ENCODE measurements around the gene CC2D1A. TPM values are rescaled to one million over a fixed set of nuclear protein-coding genes. Genes with fewer than 3 reads are reported as not detected.

The CC2D1A gene
- total and polyA plus RNA-seq, 2 experiments from 2014 or later = 23.1 to 39.7 TPM

- H4K20me1 ChIP-seq (replicated peaks; ENCODE audit: insufficient read depth) = no peaks in the 10 kb centered on the region
- H3K27ac Mint-ChIP-seq = no peak overlapping the region
- no peaks in the 10 kb centered on the region for H3K36me3 ChIP-seq (ENCODE audit: insufficient read depth)
- TF ChIP-seq, protein P1, sequence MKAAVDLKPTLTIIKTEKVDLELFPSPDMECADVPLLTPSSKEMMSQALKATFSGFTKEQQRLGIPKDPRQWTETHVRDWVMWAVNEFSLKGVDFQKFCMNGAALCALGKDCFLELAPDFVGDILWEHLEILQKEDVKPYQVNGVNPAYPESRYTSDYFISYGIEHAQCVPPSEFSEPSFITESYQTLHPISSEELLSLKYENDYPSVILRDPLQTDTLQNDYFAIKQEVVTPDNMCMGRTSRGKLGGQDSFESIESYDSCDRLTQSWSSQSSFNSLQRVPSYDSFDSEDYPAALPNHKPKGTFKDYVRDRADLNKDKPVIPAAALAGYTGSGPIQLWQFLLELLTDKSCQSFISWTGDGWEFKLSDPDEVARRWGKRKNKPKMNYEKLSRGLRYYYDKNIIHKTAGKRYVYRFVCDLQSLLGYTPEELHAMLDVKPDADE (IDR thresholded peaks at IDR 0.05) = no peak
- no peak for TF ChIP-seq REST (IDR thresholded peaks at IDR 0.05; ENCODE audit: unreplicated experiment)
- TF ChIP-seq ZNF114 (CRISPR knock-in tag; IDR thresholded peaks at IDR 0.05) = no peak
- TF ChIP-seq ZNF331 (CRISPR knock-in tag; IDR thresholded peaks at IDR 0.05; ENCODE audit: low read depth) = no peak
- TF ChIP-seq POLR2AphosphoS5 (IDR thresholded peaks at IDR 0.05; ENCODE audit: low read depth) = no peak
- TF ChIP-seq EZH2phosphoT487 (IDR thresholded peaks at IDR 0.05; ENCODE audit: unreplicated experiment) = no peak
- TF ChIP-seq EZH2 (IDR thresholded peaks at IDR 0.05; ENCODE audit: low read depth, unreplicated experiment) = no peak
- TF ChIP-seq, protein P2, sequence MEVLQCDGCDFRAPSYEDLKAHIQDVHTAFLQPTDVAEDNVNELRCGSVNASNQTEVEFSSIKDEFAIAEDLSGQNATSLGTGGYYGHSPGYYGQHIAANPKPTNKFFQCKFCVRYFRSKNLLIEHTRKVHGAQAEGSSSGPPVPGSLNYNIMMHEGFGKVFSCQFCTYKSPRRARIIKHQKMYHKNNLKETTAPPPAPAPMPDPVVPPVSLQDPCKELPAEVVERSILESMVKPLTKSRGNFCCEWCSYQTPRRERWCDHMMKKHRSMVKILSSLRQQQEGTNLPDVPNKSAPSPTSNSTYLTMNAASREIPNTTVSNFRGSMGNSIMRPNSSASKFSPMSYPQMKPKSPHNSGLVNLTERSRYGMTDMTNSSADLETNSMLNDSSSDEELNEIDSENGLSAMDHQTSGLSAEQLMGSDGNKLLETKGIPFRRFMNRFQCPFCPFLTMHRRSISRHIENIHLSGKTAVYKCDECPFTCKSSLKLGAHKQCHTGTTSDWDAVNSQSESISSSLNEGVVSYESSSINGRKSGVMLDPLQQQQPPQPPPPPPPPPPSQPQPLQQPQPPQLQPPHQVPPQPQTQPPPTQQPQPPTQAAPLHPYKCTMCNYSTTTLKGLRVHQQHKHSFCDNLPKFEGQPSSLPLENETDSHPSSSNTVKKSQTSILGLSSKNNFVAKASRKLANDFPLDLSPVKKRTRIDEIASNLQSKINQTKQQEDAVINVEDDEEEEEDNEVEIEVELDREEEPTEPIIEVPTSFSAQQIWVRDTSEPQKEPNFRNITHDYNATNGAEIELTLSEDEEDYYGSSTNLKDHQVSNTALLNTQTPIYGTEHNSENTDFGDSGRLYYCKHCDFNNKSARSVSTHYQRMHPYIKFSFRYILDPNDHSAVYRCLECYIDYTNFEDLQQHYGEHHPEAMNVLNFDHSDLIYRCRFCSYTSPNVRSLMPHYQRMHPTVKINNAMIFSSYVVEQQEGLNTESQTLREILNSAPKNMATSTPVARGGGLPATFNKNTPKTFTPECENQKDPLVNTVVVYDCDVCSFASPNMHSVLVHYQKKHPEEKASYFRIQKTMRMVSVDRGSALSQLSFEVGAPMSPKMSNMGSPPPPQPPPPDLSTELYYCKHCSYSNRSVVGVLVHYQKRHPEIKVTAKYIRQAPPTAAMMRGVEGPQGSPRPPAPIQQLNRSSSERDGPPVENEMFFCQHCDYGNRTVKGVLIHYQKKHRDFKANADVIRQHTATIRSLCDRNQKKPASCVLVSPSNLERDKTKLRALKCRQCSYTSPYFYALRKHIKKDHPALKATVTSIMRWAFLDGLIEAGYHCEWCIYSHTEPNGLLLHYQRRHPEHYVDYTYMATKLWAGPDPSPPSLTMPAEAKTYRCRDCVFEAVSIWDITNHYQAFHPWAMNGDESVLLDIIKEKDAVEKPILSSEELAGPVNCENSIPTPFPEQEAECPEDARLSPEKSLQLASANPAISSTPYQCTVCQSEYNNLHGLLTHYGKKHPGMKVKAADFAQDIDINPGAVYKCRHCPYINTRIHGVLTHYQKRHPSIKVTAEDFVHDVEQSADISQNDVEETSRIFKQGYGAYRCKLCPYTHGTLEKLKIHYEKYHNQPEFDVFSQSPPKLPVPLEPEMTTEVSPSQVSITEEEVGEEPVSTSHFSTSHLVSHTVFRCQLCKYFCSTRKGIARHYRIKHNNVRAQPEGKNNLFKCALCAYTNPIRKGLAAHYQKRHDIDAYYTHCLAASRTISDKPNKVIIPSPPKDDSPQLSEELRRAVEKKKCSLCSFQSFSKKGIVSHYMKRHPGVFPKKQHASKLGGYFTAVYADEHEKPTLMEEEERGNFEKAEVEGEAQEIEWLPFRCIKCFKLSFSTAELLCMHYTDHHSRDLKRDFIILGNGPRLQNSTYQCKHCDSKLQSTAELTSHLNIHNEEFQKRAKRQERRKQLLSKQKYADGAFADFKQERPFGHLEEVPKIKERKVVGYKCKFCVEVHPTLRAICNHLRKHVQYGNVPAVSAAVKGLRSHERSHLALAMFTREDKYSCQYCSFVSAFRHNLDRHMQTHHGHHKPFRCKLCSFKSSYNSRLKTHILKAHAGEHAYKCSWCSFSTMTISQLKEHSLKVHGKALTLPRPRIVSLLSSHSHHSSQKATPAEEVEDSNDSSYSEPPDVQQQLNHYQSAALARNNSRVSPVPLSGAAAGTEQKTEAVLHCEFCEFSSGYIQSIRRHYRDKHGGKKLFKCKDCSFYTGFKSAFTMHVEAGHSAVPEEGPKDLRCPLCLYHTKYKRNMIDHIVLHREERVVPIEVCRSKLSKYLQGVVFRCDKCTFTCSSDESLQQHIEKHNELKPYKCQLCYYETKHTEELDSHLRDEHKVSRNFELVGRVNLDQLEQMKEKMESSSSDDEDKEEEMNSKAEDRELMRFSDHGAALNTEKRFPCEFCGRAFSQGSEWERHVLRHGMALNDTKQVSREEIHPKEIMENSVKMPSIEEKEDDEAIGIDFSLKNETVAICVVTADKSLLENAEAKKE (CRISPR knock-in tag; IDR thresholded peaks at IDR 0.05) = no peak
- no peak for TF ChIP-seq STAT1 (IDR thresholded peaks at IDR 0.05; ENCODE audit: unreplicated experiment)
- TF ChIP-seq CREB1 (CRISPR knock-in tag; IDR thresholded peaks at IDR 0.05; ENCODE audit: low read depth) = no peak
- TF ChIP-seq CTCF (conservative IDR thresholded peaks at IDR 0.05; ENCODE audit: low read depth in 2 of 2) = no peak
- TF ChIP-seq JUNB (IDR thresholded peaks at IDR 0.05; ENCODE audit: unreplicated experiment) = no peak
- no peak for TF ChIP-seq NANOG (IDR thresholded peaks at IDR 0.05; ENCODE audit: borderline replicate concordance)
- no peak for ATAC-seq
- H3K9me3 Mint-ChIP-seq = peaks cover 3% of the 10 kb centered on the region; the same call in 1 of the 3 replicates
- no peaks in the 10 kb centered on the region for H3F3A ChIP-seq (replicated peaks; ENCODE audit: low read depth)
- H3K4me1 ChIP-seq (ENCODE audit: insufficient read depth) = peaks cover 5% of the 10 kb centered on the region; the same call in 1 of the 2 replicates
- no peak overlapping the region for H3K4me2 ChIP-seq
- no peak for DNase-seq (ENCODE audit: low spot score)
- H3K27me3 Mint-ChIP-seq (ENCODE audit: insufficient read depth, low read depth, poor library complexity) = peaks cover 5% of the 10 kb centered on the region
- H2AFZ ChIP-seq = no peak overlapping the region
- H3K4me3 Mint-ChIP-seq = no peak overlapping the region
- H3K4me3 ChIP-seq = no peak overlapping the region
- no peak overlapping the region for H3K27ac ChIP-seq (ENCODE audit: low read depth)
- H3K36me3 Mint-ChIP-seq (ENCODE audit: low read depth) = no peaks in the 10 kb centered on the region
- peaks cover 5% of the 10 kb centered on the region for H3K4me1 Mint-ChIP-seq
- no peaks in the 10 kb centered on the region for H3K27me3 ChIP-seq (ENCODE audit: insufficient read depth)
- no peaks in the 10 kb centered on the region for H3K9me2 ChIP-seq (ENCODE audit: insufficient read depth)
- no peaks in the 10 kb centered on the region for H3K79me2 ChIP-seq (replicated peaks; ENCODE audit: insufficient read depth)
Observed at GRCh38 chr19:13942023-13942684, 36.2 kb downstream of the CC2D1A start.
